Measurements from ENCODE around the gene EMP3.
"Not testable (repeated sequence)": the region's sequence is repeated elsewhere in the genome, so short reads cannot be mapped to it uniquely, and the experiment has no call there.

EMP3 gene

DNA sequence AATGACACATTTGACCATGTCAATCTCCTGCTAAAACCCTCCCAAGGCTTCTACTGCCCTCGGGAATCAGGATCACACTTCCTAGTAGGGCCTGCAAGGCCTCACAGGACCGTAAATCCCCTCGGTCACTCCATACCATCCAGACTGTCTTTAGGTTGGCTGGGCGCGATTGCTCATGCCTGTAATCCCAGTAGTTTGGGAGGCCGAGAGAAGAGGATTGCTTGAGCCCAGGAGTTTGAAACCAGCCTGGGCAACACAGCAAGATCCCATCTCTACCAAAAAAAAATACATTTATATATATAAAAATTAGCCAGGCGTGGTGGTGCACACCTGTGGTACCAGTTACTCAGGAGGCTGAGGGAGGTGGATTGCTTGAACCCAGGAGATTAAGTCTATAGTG is 23.4 kb downstream of the EMP3 start:
- DNase-seq: no peak

DNA sequence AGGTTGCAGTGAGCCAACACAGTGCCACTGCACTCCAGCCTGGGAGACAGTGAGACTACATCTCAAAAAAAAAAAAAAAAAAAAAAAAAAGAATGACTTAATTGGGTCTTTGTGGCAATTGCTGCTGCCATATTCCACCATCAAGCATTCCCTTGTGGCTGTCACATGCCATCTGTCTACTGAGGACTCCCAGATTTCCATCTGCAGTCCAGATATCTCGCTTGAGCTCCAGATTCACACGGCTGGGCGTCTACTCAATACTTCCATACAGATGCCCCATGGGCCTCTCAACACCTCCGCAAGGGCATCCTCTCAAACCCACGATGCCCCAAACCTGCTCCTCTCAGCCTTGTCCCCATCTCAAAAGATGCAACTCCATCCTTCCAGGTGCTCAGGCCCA is 25.5 kb downstream of the EMP3 start:
- DNase-seq: no peak

- DNase-seq: peak; percentile 92
These were observed 26.0 kb downstream of the EMP3 start for GRCh38 chr19:48351341-48351752.

DNA sequence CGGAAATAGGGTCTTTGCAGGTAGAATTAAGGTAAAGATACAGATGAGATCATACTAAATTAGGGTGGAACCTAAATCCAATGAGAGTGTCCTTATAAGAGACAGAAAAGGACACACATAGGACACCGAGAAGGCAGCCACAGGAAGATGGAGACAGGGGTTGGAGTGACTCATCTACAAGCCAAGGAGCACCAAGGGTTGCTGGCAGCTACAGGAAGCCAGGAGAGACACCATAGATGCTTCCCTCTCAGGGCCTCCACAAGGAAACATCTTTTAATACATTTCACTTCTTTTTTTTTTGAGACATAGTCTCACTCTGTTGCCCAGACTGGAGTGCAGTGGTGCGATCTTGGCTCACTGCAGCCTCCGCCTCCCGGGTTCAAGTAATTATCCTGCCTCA is 28.3 kb downstream of the EMP3 start:
- no peak for DNase-seq

DNA sequence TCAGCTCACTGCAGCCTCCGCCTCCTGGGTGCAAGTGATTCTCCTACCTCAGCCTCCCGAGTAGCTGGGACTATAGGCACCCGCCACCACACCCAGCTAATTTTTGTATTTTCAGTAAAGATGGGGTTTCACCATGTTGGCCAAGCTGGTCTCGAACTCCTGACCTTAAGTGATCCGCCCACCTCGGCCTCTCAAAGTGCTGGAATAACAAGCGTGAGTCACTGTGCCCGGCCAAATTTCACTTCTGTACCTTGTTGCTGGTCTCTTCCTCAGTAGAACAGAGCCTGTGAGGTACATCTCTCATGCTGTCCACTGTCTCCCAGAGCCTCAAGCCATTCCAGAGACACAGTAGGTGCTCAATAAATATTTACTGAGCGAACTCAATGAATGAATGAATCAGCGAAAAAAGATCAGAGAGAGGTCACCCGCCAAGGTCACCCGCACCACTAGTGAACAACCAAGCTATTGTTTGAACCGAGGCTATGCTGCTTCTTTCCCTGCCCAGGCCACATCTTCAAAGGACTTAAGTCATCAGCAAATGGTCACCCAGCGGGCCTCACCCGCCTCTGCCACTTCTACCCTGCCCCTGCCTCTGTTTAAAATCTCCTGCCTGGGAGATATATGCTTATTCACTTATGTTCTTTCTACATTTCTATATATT is 29.1 kb downstream of the EMP3 start:
- no peak for DNase-seq

DNA sequence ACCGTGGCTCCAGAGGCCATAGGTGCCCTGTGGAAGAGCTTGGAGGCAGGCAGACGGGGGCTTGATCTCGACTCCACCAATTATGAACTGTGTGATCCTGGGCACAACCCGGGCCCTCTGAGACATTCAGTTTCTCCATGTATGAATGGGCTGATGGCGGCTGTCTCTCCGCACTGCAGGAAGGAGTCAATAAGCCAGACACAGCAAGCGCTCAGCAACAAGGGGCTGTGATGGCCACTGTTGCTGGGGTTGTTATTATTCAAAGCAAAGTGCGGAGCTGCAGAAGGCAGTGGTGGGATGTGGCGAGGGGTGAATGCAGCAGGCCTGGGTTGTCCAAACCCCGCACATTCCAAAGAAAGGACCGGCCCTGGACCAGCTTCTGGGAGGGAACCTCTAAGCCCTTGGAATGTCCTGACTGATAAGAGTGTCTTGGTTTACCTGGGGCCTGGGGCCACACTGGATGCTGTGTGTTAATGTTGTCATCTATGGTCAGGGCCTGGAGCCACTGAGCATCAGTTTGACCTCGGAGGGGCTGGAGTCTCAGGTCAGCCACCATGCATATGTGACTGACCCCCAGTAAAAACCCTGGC is 30.1 kb downstream of the EMP3 start:
- no peak for DNase-seq

DNA sequence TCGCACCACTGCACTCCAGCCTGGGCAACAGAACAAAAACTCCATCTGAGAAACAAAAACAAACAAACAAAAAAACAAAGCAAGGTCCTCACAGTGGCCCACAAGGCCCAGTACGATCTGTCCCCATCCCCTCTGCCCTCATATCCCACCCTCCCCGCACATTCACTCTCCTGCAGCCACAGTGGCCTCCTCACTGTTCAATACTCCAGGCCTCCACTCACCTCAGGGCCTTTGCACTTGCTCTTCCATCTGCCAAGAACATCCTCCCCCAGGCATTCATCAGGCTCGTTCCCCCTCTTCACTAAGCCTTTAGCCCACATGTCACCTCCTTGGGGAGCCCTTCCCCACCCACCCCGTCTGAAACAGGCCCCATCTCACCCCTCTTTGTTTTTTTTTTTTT is 33.8 kb downstream of the EMP3 start:
- no peak for DNase-seq

- DNase-seq: no peak
These were observed 36.6 kb downstream of the EMP3 start for GRCh38 chr19:48361912-48362311.

DNA sequence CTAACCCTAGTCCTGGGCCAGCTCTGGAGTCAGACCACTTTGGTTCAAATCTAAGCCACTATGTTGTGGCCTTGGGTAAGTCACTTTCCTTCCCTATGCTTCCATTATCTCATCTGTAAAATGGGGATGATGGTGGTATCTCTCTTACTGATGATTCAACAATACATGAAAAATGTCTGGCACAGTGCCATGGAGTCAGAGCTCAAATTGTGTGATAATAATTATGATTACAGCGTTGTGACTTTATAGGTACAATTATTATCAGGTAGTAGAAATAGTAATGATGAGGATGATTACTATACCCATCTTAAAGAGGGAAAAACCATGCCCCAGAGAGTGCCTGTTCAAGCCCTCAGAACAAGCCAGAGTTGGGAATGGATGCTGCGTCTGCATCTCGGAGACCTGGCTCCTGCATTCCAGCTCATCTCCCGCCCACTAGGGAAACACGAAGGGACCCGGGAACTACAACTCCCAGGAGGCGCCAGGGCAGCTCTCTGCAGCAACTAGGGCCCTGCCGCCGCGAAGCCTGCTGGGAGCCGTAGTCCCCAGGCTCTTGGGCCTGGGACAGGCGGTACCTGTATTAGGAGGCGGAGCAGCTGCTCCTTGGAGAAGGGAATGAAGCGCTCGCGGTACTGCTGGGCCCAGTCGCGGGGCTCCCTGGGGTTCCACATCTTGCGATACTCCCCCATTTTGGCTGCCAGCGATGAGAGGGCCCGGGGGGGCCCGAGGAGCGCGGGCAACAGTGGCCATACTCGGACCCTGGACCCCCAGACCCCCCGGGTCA is 37.6 kb downstream of the EMP3 start:
- DNase-seq: peak; percentile 93

GRCh38 chr19:48363500-48363809 is 38.1 kb downstream of the EMP3 start:
- no peak for DNase-seq

GRCh38 chr19:48363810-48364597 is 38.7 kb downstream of the EMP3 start, which contains the start of the genes SYNGR4 and TMEM143:
Gene SYNGR4 (plus strand): TSS chr19:48364367. CDS start chr19:48365843, 1,476 bp downstream.
Gene TMEM143 (minus strand): TSS chr19:48363940. CDS start chr19:48363920, 20 bp downstream.
- peak; percentile 98 for DNase-seq

DNA sequence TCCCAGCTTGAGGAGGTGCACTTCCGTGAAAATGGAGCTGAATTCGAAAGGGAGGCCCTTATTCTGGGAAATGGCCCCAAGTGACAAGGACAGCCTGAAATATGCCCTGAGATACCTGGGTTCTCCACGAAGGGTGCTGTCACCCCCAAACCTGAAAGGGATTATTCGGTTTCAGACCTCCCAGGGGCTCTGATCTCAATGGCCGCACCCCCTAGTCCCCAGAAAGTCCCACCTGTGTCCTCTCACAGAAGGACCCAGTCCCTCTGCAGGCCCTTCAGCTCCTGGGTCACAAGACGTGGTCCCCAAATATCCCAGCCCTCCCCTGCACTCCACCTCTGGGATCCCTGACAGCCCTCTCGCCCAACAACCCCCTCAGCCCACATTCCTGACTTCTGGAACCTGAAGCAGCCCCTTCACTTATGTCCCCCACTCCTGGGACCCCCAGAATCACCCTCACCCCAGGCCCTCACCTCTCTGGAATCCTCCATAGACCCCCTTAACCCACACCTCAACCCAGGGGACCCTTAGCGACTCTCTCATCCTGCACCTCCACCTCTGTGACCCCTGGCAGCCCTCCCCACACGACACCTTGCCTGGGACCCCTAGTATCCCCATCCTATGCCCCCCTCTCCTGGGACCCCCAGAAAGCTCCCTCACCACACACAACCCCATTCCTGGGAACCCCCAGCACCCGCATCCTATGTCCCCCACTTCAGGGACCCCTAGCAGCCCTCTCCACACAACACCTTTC is 39.4 kb downstream of the EMP3 start:
- no peak for DNase-seq

- no peak for DNase-seq
These were observed 40.2 kb downstream of the EMP3 start for GRCh38 chr19:48365602-48366001.

DNA sequence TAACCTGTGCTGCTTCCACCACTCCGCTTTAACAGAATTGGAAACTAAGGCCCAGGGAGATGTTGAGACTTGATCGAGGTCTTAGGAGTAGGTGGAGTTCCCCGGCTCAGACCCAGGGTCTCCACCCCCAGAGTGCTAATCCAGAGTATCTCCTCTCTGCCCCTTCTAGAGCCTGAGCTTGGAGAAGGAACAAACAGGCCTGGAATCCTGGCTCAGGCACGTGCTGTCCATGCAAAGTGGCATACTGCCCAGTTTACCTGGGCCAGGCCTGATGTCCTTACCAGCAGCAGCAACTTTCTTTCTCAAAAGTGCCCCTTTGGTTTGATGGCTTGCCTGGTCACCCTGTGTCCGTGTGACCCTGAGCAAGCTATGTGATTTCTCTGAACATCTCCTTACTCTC is 42.5 kb downstream of the EMP3 start:
- DNase-seq: no peak

- DNase-seq: no peak
These were observed 43.6 kb downstream of the EMP3 start for GRCh38 chr19:48368936-48369335.

GRCh38 chr19:48370955-48371354 is 45.6 kb downstream of the EMP3 start:
- DNase-seq: no peak

DNA sequence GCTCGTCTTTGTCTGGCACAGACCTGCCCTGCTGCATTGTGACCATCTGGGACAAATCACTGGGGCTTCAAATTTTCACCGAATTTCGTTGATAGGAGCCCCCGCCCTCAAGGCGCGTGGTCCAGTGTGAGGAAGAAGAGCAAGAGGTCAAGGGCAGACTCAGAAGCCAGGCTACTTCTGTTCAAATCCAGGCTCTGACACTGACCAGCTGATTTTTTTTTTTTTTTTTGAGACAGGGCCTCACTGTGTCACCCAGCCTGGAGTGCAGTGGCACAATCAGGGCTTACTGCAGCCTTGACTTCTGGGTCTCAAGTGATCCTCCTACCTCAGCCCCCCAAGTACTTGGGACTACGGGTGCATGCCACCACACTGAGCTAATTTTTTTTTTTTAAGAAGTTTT is 46.0 kb downstream of the EMP3 start:
- DNase-seq: no peak

GRCh38 chr19:48371771-48372170 is 46.4 kb downstream of the EMP3 start:
- not testable (repeated sequence) for DNase-seq

DNA sequence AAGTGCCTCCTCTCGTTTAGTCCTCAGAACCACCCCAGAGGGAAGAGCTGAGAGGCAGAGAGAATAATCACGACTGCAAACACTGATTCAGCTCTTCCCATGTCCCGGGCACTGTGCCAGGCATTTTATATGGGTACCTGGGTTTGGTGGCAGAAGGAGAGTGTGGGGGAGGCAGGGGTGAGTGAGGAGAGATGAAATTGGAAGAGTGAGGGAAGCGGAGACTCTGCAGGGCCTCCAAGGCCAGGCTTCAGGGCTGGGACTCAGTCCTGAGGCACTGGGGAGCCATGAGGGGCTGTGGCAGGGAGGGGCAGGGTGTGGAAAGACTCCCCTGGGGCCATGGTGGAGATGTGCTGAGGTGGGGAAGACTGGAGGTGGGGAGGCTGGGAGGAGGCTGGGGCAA is 47.6 kb downstream of the EMP3 start:
- DNase-seq: no peak

GRCh38 chr19:48373567-48373966 is 48.2 kb downstream of the EMP3 start:
- DNase-seq: no peak

GRCh38 chr19:48378194-48378570 is 52.8 kb downstream of the EMP3 start:
- DNase-seq: no peak

DNA sequence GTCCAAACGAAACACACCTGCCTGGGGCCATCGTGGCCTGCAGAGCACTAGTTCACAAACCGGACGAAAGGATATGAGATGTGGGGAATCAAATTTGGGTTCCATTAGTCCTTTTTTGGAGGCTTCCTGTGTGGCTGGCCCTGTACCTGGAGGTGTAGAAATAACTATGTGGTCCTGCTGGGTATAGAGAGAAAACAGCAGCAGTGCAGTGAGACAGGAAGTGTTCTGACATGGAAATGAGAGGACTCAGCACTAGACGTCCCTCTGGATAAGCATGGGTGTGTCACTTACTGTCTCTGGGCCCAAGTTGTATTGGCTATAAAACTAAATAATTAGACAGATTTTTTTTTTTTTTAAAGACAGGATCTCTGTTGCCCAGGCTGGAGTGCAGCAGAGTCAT is 53.7 kb downstream of the EMP3 start:
- no peak for DNase-seq
